ENCODE data around the gene ANKS6. TPM values are rescaled to one million over a fixed set of nuclear protein-coding genes. Genes with fewer than 3 reads are reported as not detected.

The ANKS6 gene
- total and polyA plus RNA-seq, 9 of the 15 experiments (the other 6 are each of a cell fraction or from before 2014, with no cell fraction given) = 9.9 to 74.5 (median 36.9) TPM

- TF ChIP-seq PBX2 (CRISPR knock-in tag; IDR thresholded peaks at IDR 0.05; ENCODE audit: low read depth) (no peak), PBX2 (tag; conservative IDR thresholded peaks at IDR 0.05; ENCODE audit: low read depth) (no peak), GATA2 (CRISPR knock-in tag; IDR thresholded peaks at IDR 0.05) (no peak), ZNF23 (CRISPR knock-in tag; IDR thresholded peaks at IDR 0.05) (no peak), ATF1 (CRISPR knock-in tag; IDR thresholded peaks at IDR 0.05) (no peak), ATF1 (tag; IDR thresholded peaks at IDR 0.05) (peak; percentile 43), ZBTB40 (IDR thresholded peaks at IDR 0.05) (no peak), ZBTB40 (CRISPR knock-in tag; IDR thresholded peaks at IDR 0.05) (no peak), NR2C2 (CRISPR knock-in tag; IDR thresholded peaks at IDR 0.05) (no peak), NR2C2 (tag; IDR thresholded peaks at IDR 0.05) (peak; percentile 58), HES1 (IDR thresholded peaks at IDR 0.05; ENCODE audit: low read depth) (no peak), KLF1 (tag; IDR thresholded peaks at IDR 0.05) (no peak), ZNF668 (CRISPR knock-in tag; IDR thresholded peaks at IDR 0.05) (no peak), ZHX1 (conservative IDR thresholded peaks at IDR 0.05; ENCODE audit: low read length) (no peak)
These were observed 14.8 kb upstream of the ANKS6 start (continued) for GRCh38 chr9:98811051-98811650.

Data from K562 (cell line).